MG63 (cell line): ENCODE data around the gene ABHD17A. TPM values are rescaled to one million over a fixed set of nuclear protein-coding genes. Genes with fewer than 3 reads are reported as not detected.

Source experiments
- DNase-seq: peaks from one replicate; pipeline ENCODE4 v3.0.0-alpha.2; 2020
- H3K27me3 ChIP-seq: fragments of 250-450 bp; sonication (Bioruptor Pico); 2 replicates; pipeline ENCODE4 v1.5.1; 2020; ENCODE audit warnings: mild to moderate bottlenecking, moderate library complexity
- H3K36me3 ChIP-seq: fragments of 250-450 bp; sonication (Bioruptor Pico); 2 replicates; pipeline ENCODE4 v1.5.1; 2020; ENCODE audit warnings: mild to moderate bottlenecking, moderate library complexity
- H3K4me3 ChIP-seq: fragments of 250-450 bp; sonication (Bioruptor Pico); 2 replicates; pipeline ENCODE4 v1.5.1; 2020; ENCODE audit warnings: mild to moderate bottlenecking, moderate library complexity
- H3K9me3 ChIP-seq: fragments of 250-450 bp; sonication (Bioruptor Pico); 2 replicates; pipeline ENCODE4 v1.5.1; 2020; ENCODE audit warnings: mild to moderate bottlenecking, moderate library complexity
- total RNA-seq: library from RNA; depleted of rRNA; stranded (reverse); fragments of >200 nt; shearing (Covaris generic); gene quantifications from 2 replicates; pipeline ENCODE4 v1.2.3, GENCODE V29; 2014; ENCODE audit warnings: low replicate concordance

Gene ABHD17A
- total RNA-seq, 1 experiment from 2014 or later = 70.7 TPM

DNA sequence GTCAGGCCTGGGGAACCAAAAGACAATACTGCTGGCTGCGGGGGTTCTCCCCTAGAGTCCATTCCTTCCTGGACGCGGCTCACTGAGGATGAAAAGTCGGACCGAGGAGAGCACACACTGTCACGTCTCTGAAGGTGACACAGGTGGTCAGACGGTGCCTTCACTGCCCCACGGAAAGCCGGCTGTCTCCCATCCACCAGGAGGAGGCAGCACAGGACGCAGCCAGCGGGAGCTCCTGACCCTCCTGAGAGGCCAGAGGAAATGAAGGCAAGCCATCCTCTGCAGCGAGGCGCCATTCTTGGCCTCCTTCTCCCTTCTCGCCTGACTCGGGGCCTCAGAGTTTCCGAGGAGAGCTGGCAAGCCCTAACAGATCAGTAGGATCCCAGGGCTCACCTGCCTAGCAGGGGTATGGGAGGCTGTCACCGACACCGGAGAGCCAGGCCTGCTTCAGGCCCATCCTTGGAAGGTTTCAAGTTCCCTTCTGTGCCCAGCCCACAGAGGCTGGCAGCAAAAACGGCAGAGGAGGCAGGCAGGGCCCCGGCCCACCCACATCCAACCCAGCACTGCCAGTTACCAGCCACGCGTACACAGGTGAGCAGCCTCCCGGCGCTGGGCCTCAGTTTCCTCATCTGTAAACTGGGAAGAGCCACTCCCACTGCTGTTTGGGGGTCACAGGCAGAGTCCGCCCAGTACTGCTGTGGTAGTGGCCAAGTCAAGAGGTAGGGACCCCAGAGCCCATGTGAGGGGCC, 41.5 kb downstream of the ABHD17A start:
- DNase-seq = no peak
- Histone ChIP-seq H3K9me3 (no peaks in the 10 kb centered on the region), H3K4me3 (no peak overlapping the region), H3K27me3 (no peaks in the 10 kb centered on the region), H3K36me3 (no peaks in the 10 kb centered on the region; the same call in 1 of the 2 replicates)

- Histone ChIP-seq H3K27me3 (no peaks in the 10 kb centered on the region), H3K9me3 (no peaks in the 10 kb centered on the region), H3K36me3 (no peaks in the 10 kb centered on the region; the same call in 1 of the 2 replicates), H3K4me3 (no peak overlapping the region)
- DNase-seq = no peak
Measured at GRCh38 chr19:1843116-1843515, 42.2 kb downstream of the ABHD17A start.

DNA sequence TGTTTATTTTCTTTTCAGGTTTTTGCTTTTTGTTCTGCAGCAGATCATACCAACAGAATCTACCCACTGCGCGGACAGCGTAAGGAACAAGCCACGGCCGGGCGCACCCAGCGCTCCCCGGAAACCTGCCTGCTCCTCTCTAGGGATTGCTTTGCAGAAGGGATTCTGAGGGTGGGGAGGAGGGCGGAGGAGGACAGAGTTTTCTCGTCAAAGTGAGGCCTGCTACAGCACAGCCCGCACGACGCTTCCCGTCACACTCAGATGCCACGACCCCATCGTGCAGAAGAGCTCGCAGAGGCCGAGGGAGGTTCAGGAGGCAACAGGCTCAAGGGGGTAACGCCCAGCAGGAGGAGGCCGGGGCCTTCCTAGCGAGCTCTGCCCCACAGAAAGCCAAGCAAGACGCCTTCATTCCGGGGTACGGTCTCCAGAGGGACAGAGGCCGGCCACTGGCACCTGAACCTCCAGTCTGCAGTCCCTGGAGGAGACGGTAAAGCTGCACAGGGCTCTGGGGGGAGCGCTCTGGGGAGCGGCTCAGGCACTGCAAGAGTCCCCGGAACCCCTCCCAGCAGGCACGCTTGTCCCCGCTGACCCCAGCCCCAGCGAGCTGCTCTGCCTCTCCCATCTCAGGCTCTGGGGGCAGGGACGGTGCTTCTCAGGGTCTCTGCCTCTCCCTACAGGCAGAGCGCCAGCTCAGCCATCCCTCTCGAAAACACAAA, 43.9 kb downstream of the ABHD17A start:
- no peak for DNase-seq
- no peaks in the 10 kb centered on the region for H3K9me3 ChIP-seq
- H3K4me3 ChIP-seq = no peak overlapping the region
- no peaks in the 10 kb centered on the region; the same call in 1 of the 2 replicates for H3K36me3 ChIP-seq
- no peaks in the 10 kb centered on the region for H3K27me3 ChIP-seq

DNA sequence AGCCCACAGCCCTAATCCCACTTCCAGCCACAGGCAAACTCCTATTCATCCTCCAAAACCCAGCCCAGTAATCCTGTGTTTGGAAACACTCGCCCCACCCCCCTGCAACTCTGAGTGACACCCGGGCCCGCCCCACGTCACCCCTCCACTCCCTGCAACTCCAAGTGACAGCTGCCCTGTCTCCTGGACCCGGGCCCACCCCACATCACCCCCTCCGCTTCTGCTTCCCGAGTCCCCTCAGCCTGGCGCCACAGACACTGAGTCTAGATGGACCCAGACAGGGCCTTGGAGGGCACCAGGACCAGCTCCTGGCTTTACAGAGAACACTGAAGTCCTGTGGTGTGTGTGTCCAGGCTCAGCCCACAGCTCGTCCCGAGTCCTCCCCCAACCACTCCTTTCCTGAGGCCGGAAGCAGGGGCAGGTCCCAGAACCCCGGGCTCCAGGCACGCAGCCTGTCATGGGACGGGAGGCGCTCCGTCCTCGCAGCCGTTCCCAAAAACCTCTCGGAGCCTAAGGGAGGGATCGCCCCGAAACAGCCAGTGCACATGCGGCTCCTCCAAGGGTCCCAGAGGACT, 44.7 kb downstream of the ABHD17A start:
- no peak for DNase-seq
- Histone ChIP-seq H3K36me3 (no peaks in the 10 kb centered on the region; the same call in 1 of the 2 replicates), H3K4me3 (no peak overlapping the region), H3K9me3 (no peaks in the 10 kb centered on the region), H3K27me3 (no peaks in the 10 kb centered on the region)

- no peaks in the 10 kb centered on the region for H3K27me3 ChIP-seq
- no peaks in the 10 kb centered on the region; the same call in 1 of the 2 replicates for H3K36me3 ChIP-seq
- DNase-seq = no peak
- no peak overlapping the region for H3K4me3 ChIP-seq
- no peaks in the 10 kb centered on the region for H3K9me3 ChIP-seq
Measured at GRCh38 chr19:1839658-1840540, 45.4 kb downstream of the ABHD17A start.

DNA sequence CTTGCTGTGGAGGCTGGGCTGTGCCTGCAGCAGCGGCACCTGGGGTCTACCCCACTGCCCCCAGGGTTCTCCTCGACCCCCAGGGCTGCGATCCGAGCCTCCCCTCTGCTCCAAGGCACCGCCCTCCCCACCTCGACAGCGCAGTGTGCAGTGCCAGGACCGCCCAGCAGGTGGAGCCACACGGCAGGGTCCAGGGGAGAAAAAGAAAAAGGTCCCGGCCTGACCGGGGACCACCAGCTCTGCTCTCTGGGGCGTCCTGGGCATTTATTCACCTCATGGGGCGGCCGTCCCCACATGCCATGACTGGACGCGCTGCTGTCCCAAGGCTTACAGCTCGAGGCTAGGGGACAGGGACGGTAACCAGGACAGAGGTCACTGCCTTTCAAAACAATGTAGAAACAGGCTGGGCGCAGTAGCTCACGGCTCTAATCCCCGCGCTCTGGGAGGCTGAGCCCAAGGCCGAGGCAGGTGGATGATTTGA, 47.6 kb downstream of the ABHD17A start:
- H3K9me3 ChIP-seq = no peaks in the 10 kb centered on the region
- no peak for DNase-seq
- H3K27me3 ChIP-seq = no peaks in the 10 kb centered on the region
- no peaks in the 10 kb centered on the region for H3K36me3 ChIP-seq
- H3K4me3 ChIP-seq = no peak overlapping the region

DNA sequence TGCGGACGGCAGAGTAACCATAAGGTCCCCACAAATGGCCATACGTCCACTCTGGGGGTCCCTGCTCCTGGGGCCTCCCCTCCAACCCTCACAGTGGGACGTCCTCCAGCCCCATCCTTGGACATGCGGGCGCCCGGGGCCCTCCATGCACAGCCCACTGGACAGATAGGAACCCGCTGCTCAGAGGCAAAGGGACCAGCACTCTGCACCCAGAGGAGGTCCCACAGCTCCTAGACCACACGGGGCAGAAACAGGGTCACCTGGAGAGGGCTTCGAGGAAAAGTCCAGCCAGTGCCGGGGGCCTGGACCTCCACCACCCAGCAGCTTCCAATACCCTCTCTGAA, 48.1 kb downstream of the ABHD17A start:
- H3K9me3 ChIP-seq = no peaks in the 10 kb centered on the region
- no peak overlapping the region for H3K4me3 ChIP-seq
- DNase-seq = no peak
- no peaks in the 10 kb centered on the region for H3K36me3 ChIP-seq
- no peaks in the 10 kb centered on the region for H3K27me3 ChIP-seq

- Histone ChIP-seq H3K9me3 (no peaks in the 10 kb centered on the region), H3K36me3 (no peaks in the 10 kb centered on the region), H3K27me3 (no peaks in the 10 kb centered on the region), H3K4me3 (no peak overlapping the region)
- DNase-seq = no peak
Measured at GRCh38 chr19:1836458-1837221, 48.7 kb downstream of the ABHD17A start.

DNA sequence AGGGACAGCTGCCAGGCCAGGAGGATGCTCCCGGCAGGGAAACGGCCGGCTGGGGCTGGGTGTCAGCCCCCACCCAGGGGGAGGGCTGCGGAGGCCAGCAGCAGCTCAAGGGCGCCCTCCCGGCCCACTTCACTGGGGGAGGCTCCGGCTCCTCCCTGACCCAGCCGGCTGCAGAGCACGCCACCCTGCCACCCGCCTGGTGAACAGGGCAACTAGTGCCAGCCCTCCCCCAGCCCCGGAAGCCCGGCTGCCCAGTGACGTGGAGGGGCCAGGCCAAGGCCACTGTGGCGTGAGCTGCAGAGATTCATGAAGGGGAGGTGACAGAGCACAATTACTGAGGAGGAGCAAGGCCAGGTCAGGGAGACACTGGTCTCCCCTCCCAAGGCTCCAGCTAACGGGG, 51.8 kb downstream of the ABHD17A start:
- DNase-seq = no peak
- H3K27me3 ChIP-seq = no peaks in the 10 kb centered on the region
- no peaks in the 10 kb centered on the region; the same call in 1 of the 2 replicates for H3K36me3 ChIP-seq
- no peak overlapping the region for H3K4me3 ChIP-seq
- no peaks in the 10 kb centered on the region for H3K9me3 ChIP-seq

- no peak for DNase-seq
- Histone ChIP-seq H3K9me3 (no peaks in the 10 kb centered on the region), H3K36me3 (no peaks in the 10 kb centered on the region; the same call in 1 of the 2 replicates), H3K27me3 (no peaks in the 10 kb centered on the region), H3K4me3 (no peak overlapping the region)
Measured at GRCh38 chr19:1832046-1832663, 53.1 kb downstream of the ABHD17A start.

- no peak for DNase-seq
- Histone ChIP-seq H3K27me3 (no peaks in the 10 kb centered on the region), H3K36me3 (peaks cover under 1% of the 10 kb centered on the region), H3K4me3 (no peak overlapping the region), H3K9me3 (no peaks in the 10 kb centered on the region)
Measured at GRCh38 chr19:1830978-1831377, 54.3 kb downstream of the ABHD17A start.

DNA sequence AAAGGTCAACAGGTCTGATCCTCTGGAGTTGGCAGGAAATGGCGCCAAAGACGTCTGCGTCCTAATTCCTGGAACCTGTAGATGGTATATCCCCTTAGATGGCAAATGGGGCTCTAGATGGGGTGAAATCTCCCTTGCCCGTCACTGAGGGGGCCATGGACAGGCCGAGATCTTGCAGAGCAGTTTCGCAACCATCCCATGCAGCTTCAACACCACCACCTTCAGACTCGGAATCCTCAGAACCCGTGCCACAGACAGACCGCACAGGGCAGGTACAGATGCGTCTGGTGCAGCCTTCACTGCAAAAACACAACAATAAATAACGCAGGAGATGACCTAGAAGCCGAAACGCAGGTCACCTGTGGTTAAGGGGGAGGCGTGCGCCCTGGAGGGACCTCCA, 54.7 kb downstream of the ABHD17A start:
- Histone ChIP-seq H3K27me3 (no peaks in the 10 kb centered on the region), H3K9me3 (no peaks in the 10 kb centered on the region), H3K4me3 (no peak overlapping the region), H3K36me3 (peaks cover 4% of the 10 kb centered on the region)
- no peak for DNase-seq

GRCh38 chr19:1829958-1830357, 55.3 kb downstream of the ABHD17A start:
- H3K27me3 ChIP-seq = no peaks in the 10 kb centered on the region
- H3K4me3 ChIP-seq = no peak overlapping the region
- DNase-seq = no peak
- H3K9me3 ChIP-seq = no peaks in the 10 kb centered on the region
- peaks cover 4% of the 10 kb centered on the region for H3K36me3 ChIP-seq

DNA sequence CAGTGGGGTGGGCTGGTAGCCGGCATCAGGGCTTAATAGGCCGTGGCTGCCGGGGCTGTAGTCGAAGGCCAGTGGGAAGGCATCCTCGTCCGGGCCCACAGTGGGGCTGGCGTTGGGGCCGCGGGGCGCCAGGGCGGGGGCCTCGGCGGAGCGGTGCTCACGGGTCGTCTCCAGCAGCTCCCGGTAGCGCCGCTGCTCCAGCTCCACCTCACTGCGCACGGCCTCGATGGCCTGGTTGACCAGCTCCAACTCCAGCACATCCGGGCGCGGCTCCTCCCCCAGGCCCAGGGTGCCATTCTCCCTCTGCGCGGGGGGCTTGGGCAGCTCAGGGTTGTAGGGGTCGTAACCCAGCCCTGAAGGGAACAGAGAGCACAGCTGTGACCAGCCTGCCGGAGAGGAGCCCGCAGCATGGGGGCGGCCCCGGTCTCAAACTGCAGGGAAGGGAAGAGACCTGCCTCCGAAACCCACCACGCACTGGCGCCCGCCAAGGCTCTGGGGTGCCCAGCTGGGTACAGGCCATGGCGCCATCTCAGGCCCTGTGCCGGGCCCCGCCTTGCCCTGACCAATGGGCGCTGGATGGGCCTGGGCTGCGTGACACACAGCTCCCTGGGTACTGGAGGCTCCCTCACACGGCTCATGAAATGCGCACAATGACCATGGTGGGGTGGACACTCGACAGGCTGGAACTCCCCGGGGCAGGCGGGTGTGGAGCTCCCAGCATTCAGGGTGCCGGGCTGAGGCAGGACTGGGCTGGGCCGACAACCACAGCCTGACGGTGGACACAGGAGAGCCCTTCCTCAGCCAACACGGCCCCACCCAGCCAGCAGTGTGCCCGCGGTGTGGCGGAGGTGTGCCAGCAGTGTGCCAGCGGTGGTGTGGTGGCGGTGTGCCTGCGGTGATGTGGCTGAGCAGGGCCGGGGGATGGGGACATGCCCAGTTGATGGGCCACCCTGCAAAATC, 56.7 kb downstream of the ABHD17A start:
- no peak for DNase-seq
- Histone ChIP-seq H3K4me3 (no peak overlapping the region), H3K36me3 (peaks cover 4% of the 10 kb centered on the region), H3K27me3 (no peaks in the 10 kb centered on the region), H3K9me3 (no peaks in the 10 kb centered on the region)
